ENCODE results near the gene KCNH1.

Gene KCNH1

GRCh38 chr1:210711825-210712612 is 421.9 kb downstream of the KCNH1 start:
- DNase-seq (ENCODE audit: low spot score), result no peak

DNA sequence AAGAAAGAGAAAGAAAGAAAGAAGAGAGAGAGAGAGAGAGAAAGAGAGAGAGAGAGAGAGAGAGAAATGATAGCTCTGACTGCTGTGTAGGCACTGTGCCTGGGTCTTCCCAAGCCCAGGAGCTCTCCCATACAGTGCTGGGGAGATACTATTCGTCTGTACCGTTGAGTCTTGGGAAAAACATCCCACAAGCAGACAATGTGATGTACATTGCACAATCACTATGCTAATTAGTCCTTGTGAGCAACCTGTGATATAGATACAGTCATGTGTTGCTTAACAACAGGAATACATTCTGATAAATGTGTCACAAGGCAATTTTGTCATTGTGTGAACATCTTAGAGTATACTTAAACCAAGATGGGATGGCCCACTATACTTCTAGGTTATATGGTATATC is 424.2 kb downstream of the KCNH1 start:
- peak; percentile 52 for DNase-seq (ENCODE audit: low spot score)

DNA sequence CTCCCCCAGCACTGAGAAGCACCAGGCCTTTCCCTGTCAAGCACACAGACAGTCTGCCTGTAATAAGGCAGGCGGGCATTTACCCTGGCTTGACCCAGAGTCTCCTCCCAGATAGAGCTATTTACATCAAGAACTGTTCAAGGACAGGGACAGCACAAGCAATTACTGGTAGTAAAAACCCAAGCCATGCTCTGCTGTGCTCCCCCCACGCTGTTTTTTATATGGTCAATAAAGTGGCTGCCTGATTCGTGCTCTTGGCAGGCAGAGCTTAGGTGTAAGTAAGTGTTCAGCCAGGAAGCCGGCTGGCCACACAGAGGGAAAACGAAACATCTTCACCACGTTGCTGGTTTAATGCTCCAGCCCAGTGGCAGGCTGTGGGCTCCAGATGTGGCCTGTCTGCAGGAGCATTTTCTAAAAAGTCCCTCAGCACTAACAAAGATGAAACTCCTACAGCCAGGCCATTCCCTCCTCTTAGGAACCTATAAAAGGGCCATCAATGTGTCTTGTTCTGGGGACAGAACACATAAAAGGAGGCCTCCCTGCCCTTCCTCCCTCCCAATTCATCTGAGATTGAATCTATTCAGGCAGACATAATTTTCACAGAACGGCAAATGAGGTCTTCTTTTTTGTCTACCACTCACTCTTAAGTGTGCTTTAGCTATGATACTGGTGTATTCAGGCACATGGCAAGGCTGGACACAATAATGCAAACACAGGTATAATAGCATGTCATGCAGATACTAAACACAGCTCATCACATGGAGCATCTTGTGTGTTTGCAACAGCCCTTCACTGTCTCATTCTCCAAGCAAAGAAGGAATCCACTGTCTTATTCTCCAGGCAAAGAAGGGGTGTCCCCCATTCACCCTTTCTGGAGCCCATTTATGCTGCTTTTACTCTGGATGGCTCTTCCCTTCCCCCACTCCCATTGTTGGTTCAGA is 426.4 kb downstream of the KCNH1 start:
- DNase-seq (ENCODE audit: low spot score), result no peak

DNA sequence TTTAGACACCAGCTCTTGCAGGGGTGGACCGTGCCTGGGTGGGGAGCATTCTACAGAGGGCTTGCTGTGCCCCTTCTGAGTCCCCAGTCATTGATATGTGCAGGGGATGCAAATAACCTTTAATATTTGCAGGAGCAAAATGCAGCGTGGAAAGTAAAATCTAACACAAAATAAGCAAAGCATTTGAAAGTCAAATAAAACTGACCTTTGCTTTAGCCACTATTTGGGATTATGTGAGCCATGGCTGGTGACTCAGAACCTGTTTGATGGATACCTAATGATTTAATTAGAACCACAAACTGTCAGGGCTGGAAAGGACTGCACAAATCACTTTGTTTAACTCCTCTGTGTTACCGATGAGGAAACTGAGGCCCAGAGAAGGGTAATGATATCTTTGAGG is 427.7 kb downstream of the KCNH1 start:
- no peak for DNase-seq (ENCODE audit: low spot score)

- DNase-seq (ENCODE audit: low spot score), result no peak
Observed at GRCh38 chr1:210705086-210705485, 428.9 kb downstream of the KCNH1 start.

- no peak for DNase-seq (ENCODE audit: low spot score)
Observed at GRCh38 chr1:210703593-210703992, 430.4 kb downstream of the KCNH1 start.

- no peak for DNase-seq (ENCODE audit: low spot score)
Observed at GRCh38 chr1:210702506-210702905, 431.4 kb downstream of the KCNH1 start.

- DNase-seq (ENCODE audit: low spot score), result no peak
Observed at GRCh38 chr1:210700511-210700910, 433.4 kb downstream of the KCNH1 start.

DNA sequence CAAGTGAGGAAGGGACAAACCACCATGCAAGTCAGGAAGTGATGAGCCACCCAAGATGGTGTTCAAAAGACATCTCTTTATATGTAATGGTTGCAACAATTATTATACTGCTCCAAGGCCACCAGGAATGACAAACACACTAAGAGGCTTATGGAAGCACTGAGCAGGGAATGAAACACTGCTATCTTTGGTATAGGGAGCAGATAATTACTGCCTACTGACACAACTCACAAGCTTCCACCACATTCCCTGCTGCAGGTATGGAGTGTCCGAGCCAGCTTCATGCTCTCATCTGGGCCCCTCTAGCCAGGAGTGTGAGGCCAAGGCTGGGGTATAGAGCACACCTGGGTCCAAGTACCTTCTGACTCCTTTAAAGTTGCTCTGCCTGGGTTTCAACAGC is 433.9 kb downstream of the KCNH1 start:
- no peak for DNase-seq (ENCODE audit: low spot score)

DNA sequence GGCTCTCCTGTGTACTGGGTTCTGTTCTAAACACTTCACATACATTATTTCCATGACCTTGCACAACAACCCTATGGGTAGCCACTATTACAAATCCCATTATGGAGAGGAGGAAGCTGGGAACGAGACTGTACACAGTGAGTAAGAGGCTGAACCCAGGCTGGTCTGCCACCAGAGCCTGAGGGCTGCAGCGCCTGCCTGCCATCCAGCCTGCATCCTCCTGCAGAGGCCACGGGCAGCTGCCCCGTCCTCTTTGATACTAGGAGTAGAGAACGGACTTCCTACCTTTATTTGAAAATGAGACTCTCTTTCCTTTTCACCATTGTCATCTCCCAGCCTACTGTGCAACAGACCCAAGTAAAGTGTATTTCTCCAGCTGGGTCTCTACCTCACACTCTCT is 435.3 kb downstream of the KCNH1 start:
- no peak for DNase-seq (ENCODE audit: low spot score)

DNA sequence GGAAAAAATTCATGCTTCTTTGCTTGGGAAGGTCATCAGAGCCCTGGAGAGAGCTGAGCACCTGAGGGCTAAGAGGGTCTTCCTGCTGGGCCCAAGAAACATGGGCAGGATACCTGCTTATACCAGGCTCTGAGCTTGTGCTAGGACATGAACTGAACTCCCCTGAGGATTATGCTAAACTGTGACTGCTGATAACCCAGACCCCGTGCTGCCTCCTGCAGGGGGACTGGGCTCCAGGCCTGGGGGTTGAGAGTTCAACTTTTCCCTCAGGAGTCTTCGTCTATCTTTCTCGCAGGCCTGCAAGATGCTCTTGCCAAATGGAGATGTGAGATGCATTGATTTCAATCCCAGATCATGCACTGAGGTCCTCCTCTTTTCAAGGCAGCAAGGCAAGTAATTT is 436.8 kb downstream of the KCNH1 start:
- no peak for DNase-seq (ENCODE audit: low spot score)

DNA sequence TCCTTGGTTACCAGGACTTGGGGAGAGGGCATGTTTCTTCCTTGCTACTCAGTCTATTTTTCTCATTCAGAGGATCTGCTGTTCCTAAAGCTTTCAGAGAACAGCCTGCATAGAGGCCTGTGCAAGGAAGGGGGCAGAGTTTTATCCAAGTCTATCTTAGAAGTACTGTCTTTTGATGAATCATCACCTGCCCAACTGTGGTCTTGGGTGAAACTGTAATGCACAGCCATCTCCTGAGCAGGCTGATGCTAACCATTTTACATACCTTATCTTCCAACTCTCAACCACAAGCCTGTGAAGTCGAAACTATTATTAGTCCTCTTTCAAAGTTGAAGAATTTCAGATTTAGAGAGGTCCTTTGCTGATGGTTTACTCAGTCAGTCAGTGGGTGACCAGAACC is 437.2 kb downstream of the KCNH1 start:
- no peak for DNase-seq (ENCODE audit: low spot score)

GRCh38 chr1:210695026-210695425 is 438.9 kb downstream of the KCNH1 start:
- no peak for DNase-seq (ENCODE audit: low spot score)

DNA sequence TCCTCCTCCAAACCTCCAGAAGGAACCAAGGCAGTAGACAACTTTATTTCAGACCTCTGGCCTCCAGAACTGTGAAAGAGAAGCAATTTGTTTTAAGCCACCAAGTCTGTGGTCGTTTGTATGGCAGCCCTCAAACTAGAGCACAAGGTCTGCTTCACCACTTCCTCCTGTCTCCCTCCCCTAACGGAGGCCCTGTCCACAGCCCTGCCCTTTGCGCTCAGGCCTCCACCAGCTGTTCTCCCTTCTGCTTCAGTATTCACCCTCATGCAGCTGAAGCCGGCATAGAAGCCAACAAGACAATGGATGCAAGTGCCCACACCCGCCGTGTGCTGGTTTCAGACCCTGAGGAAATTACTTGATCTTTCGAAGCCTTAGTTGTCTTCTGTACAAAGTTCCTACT is 441.2 kb downstream of the KCNH1 start:
- DNase-seq (ENCODE audit: low spot score), result no peak

GRCh38 chr1:210691039-210691610 is 442.8 kb downstream of the KCNH1 start:
- peak; percentile 51 for DNase-seq (ENCODE audit: low spot score)

DNA sequence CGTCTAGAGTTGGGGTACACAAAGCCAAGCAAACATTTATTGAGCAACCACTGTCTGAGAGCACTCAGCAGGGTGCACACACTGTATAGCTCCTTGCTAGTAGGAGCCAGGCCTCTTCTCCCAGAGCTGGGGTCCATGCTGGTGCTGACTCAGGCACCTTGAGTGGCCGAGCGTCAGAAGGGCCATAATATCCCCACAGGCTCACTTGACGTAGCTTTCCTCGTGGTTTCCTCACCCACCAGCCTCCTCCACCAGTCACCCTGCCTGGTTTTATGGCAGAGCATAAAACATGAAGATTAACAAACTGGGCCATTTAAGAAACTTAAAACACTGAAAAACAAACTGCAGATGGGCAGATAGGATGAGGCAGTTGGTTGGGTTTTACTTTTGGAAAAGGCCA is 443.7 kb downstream of the KCNH1 start:
- DNase-seq (ENCODE audit: low spot score), result no peak

DNA sequence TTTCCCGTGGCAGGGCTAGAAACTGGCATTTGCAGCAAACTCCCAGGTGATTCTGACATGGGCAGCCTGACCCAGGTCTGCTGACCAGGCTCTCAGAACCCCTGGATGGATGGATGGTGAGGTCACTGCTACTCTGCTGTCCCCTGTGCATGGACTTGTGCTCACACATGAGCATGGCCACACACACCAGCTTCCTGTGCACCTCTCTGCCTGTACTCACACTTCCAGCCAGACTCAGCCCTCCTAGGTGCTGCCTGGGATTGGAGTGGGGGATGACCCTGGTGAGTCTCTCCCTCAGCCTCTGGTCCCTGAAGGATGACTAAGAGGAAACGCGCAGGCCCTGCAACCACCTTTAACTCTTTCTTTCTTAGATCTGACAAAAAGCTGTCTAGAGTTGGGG is 444.1 kb downstream of the KCNH1 start:
- DNase-seq (ENCODE audit: low spot score), result no peak

DNA sequence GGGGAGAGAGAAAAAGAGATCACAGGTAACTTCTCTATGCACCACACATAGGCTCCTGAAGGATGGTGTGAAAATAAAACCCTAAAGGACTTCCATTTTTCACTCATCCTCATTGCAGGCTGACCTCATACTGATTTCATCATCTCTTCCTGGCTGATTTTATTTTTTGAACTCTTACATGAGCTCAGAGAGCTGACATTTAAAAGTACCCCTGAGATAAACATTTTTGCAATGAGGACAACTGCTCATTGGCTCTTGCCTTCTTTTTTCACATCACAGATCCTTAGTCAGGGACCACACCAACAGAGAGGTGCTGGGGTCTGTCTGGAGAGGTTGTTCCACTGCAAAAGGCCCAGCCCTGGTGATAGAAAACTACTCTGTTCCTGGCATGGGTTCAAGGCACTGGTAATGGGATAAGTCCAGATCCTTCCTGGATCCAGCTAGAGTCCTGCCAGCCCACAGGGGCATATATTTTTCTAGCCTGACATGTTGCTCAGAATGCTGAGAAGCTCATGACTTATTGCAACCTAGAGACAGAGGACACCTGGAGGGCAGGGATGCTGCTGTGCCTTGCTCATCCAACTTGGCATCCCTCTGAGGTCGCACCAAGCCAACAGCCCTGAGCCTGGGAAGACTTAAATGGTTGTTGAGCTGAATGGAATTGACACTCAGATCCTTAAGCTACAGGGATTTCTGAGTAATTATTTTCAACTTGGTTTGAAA is 445.3 kb downstream of the KCNH1 start:
- DNase-seq (ENCODE audit: low spot score), result no peak

GRCh38 chr1:210687582-210688279 is 446.2 kb downstream of the KCNH1 start:
- peak; percentile 53 for DNase-seq (ENCODE audit: low spot score)

- DNase-seq (ENCODE audit: low spot score), result no peak
Observed at GRCh38 chr1:210686841-210687240, 447.1 kb downstream of the KCNH1 start.

GRCh38 chr1:210685295-210685650 is 448.7 kb downstream of the KCNH1 start:
- no peak for DNase-seq (ENCODE audit: low spot score)

All from putamen (tissue), 1 donor.